Measurements from ENCODE around the gene SUPT3H. TPM values are rescaled to one million over a fixed set of nuclear protein-coding genes. Genes with fewer than 3 reads are reported as not detected.

SUPT3H gene
- total RNA-seq, 1 experiment from 2014 or later = 10.3 TPM

DNA sequence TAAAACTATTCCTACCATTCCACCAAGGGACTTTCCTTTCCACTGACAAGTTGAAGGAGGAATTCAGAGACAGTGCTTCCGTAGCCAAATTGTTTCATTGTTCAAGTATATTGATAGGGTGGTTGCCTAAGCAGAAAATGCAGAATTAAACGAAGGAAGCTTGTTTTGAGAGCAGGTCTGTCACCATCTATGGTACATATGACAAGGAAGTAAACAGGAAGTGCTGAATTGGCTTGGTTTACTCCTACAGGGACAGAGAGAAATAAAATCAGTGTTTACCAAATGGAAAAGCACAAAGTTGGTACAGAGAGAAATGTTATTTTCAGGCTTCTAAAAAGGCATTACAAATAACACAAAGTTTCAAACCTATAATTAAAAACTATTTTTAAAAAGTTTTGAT, 568.5 kb downstream of the SUPT3H start:
- CTCF ChIA-PET = no interaction called here
- TF ChIP-seq, protein P1, sequence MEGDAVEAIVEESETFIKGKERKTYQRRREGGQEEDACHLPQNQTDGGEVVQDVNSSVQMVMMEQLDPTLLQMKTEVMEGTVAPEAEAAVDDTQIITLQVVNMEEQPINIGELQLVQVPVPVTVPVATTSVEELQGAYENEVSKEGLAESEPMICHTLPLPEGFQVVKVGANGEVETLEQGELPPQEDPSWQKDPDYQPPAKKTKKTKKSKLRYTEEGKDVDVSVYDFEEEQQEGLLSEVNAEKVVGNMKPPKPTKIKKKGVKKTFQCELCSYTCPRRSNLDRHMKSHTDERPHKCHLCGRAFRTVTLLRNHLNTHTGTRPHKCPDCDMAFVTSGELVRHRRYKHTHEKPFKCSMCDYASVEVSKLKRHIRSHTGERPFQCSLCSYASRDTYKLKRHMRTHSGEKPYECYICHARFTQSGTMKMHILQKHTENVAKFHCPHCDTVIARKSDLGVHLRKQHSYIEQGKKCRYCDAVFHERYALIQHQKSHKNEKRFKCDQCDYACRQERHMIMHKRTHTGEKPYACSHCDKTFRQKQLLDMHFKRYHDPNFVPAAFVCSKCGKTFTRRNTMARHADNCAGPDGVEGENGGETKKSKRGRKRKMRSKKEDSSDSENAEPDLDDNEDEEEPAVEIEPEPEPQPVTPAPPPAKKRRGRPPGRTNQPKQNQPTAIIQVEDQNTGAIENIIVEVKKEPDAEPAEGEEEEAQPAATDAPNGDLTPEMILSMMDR (IDR thresholded peaks at IDR 0.05; ENCODE audit: unreplicated experiment) = no peak
- H3K4me3 Mint-ChIP-seq (ENCODE audit: low read depth, unreplicated experiment) = no peak overlapping the region
- H3K27me3 Mint-ChIP-seq (ENCODE audit: unreplicated experiment) = no peaks in the 10 kb centered on the region
- H3K36me3 Mint-ChIP-seq (ENCODE audit: insufficient read depth, unreplicated experiment) = no peaks in the 10 kb centered on the region
- DNase-seq = no peak
- no peak overlapping the region for H3K27ac Mint-ChIP-seq (ENCODE audit: unreplicated experiment)
- intact Hi-C loops (cut with micrococcal nuclease; ENCODE audit: unreplicated experiment) = no loop called here
- H3K4me1 Mint-ChIP-seq (ENCODE audit: low read depth, unreplicated experiment) = no peaks in the 10 kb centered on the region
- H3K9me3 Mint-ChIP-seq (ENCODE audit: low read depth, unreplicated experiment) = no peaks in the 10 kb centered on the region
- BruUV-seq (replicated peaks) = no TSS peak

DNA sequence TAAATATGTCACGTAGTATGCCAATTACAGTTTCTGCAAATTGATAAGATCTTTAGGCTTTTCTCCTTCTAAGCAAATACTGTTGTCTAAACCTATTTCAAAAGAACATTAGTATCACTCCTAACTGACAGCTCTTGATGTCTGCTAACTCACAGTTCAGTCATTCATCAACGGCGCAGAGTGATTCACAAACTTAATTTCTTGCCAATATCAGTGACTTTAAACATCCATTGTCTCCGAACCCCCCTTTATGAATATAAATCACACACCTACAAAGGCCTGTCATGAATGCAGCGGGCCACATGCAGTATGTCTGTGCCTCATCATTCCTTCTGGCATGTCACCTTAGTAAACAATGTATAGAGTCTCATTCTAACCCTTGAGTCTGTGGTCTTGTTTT, 569.6 kb downstream of the SUPT3H start:
- no peak overlapping the region for H3K4me3 Mint-ChIP-seq (ENCODE audit: low read depth, unreplicated experiment)
- no peak for DNase-seq
- intact Hi-C loops (cut with micrococcal nuclease; ENCODE audit: unreplicated experiment) = no loop called here
- CTCF ChIA-PET = no interaction called here
- H3K4me1 Mint-ChIP-seq (ENCODE audit: low read depth, unreplicated experiment) = no peaks in the 10 kb centered on the region
- H3K9me3 Mint-ChIP-seq (ENCODE audit: low read depth, unreplicated experiment) = no peaks in the 10 kb centered on the region
- TF ChIP-seq, protein P1 (IDR thresholded peaks at IDR 0.05; ENCODE audit: unreplicated experiment) = no peak
- no peaks in the 10 kb centered on the region for H3K36me3 Mint-ChIP-seq (ENCODE audit: insufficient read depth, unreplicated experiment)
- no peaks in the 10 kb centered on the region for H3K27me3 Mint-ChIP-seq (ENCODE audit: unreplicated experiment)
- BruUV-seq (replicated peaks) = no TSS peak
- H3K27ac Mint-ChIP-seq (ENCODE audit: unreplicated experiment) = no peak overlapping the region

DNA sequence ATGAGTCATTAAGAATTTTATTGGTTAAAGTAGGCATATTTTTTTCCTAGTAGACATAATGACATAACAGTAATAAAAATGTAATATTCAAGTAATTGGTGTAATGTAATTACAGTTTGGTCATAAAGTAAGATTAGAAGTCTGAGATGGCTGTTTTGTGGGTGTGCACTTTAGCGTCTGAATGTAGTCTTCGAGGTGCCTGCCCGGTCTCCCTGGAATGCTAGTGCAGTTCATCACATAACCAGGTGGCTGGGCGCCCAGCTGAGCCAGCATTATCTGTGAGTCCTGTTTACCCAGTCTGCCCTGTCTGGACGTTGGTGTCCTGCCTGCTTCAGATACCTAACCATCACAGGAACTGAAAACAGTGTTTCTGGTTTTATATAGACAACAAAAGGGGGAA, 571.1 kb downstream of the SUPT3H start:
- no TSS peak for BruUV-seq (replicated peaks)
- Mint-ChIP-seq H3K4me1 (ENCODE audit: low read depth, unreplicated experiment) (no peaks in the 10 kb centered on the region), H3K27ac (ENCODE audit: unreplicated experiment) (no peak overlapping the region), H3K4me3 (ENCODE audit: low read depth, unreplicated experiment) (no peak overlapping the region), H3K27me3 (ENCODE audit: unreplicated experiment) (no peaks in the 10 kb centered on the region), H3K9me3 (ENCODE audit: low read depth, unreplicated experiment) (no peaks in the 10 kb centered on the region), H3K36me3 (ENCODE audit: insufficient read depth, unreplicated experiment) (no peaks in the 10 kb centered on the region)
- intact Hi-C loops (cut with micrococcal nuclease; ENCODE audit: unreplicated experiment) = no loop called here
- CTCF ChIA-PET = no interaction called here
- no peak for DNase-seq
- TF ChIP-seq, protein P1 (IDR thresholded peaks at IDR 0.05; ENCODE audit: unreplicated experiment) = no peak

DNA sequence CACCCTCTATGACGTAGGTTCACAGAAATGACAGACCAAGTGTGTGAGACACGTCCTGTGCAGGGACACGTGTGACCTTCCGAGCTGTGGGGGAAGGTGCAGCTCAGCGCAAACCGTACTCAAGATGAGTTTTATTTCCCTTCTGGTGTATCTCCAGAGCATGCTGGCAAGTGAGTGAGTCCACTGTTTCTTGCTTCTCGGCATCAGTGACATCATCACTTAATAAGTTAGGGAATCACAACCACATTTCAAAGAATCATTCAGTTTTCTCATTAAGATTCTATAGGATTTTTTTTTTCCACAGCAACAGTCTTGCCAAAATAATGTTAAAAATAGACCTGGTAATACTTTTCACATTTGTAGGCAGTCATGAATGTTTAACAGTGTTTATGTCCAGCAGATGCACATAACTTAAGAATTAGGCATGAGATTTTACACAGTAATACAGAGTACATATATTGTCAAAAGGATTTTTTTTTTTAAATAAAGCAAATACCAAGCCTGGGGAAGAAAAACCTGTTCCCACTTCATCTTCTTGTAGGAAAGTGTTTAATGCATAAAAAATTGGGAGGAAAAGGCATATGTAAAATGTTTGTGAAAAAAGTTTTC, 572.4 kb downstream of the SUPT3H start:
- DNase-seq = no peak
- intact Hi-C loops (cut with micrococcal nuclease; ENCODE audit: unreplicated experiment) = no loop called here
- no TSS peak for BruUV-seq (replicated peaks)
- H3K27me3 Mint-ChIP-seq (ENCODE audit: unreplicated experiment) = no peaks in the 10 kb centered on the region
- TF ChIP-seq, protein P1 (IDR thresholded peaks at IDR 0.05; ENCODE audit: unreplicated experiment) = no peak
- CTCF ChIA-PET = no interaction called here
- no peak overlapping the region for H3K4me3 Mint-ChIP-seq (ENCODE audit: low read depth, unreplicated experiment)
- no peaks in the 10 kb centered on the region for H3K9me3 Mint-ChIP-seq (ENCODE audit: low read depth, unreplicated experiment)
- no peaks in the 10 kb centered on the region for H3K36me3 Mint-ChIP-seq (ENCODE audit: insufficient read depth, unreplicated experiment)
- H3K27ac Mint-ChIP-seq (ENCODE audit: unreplicated experiment) = no peak overlapping the region
- H3K4me1 Mint-ChIP-seq (ENCODE audit: low read depth, unreplicated experiment) = peaks cover under 1% of the 10 kb centered on the region

Measured in Calu3 (cell line).